Osteocyte (in vitro differentiated cells): ENCODE results near the gene BDNF. TPM values are rescaled to one million over a fixed set of nuclear protein-coding genes. Genes with fewer than 3 reads are reported as not detected.

ENCODE experiments used
- DNase-seq: peaks from one replicate; pipeline ENCODE4 v3.0.0; 2021; ENCODE audit warnings: mixed read lengths; ENCODE audit not compliant: unreplicated experiment; ENCODE audit errors: extremely low spot score
- H3K27ac Mint-ChIP-seq: one replicate; pipeline ENCODE4 v1.8.0; 2021; ENCODE audit warnings: mild to moderate bottlenecking, mixed read lengths; ENCODE audit not compliant: unreplicated experiment
- H3K27me3 Mint-ChIP-seq: one replicate; pipeline ENCODE4 v1.8.0; 2021; ENCODE audit warnings: mixed read lengths; ENCODE audit not compliant: unreplicated experiment
- H3K36me3 Mint-ChIP-seq: one replicate; pipeline ENCODE4 v1.8.0; 2021; ENCODE audit warnings: mixed read lengths; ENCODE audit not compliant: unreplicated experiment
- H3K4me1 Mint-ChIP-seq: one replicate; pipeline ENCODE4 v1.8.0; 2021; ENCODE audit warnings: mixed read lengths; ENCODE audit not compliant: unreplicated experiment
- H3K4me3 Mint-ChIP-seq: one replicate; pipeline ENCODE4 v1.8.0; 2021; ENCODE audit warnings: mild to moderate bottlenecking, moderate library complexity, mixed read lengths; ENCODE audit not compliant: unreplicated experiment
- H3K9me3 Mint-ChIP-seq: one replicate; pipeline ENCODE4 v1.8.0; 2021; ENCODE audit warnings: mixed read lengths; ENCODE audit not compliant: unreplicated experiment
- total RNA-seq: library from RNA; stranded (reverse); gene quantifications from 2 replicates; pipeline ENCODE4 v1.2.1, GENCODE V29; 2021
- TF ChIP-seq, protein P1 (sequence below): fragments of 200-600 bp; sonication (generic); IDR thresholded peaks from 2 replicates; pipeline ENCODE4 v1.5.0; 2021; ENCODE audit warnings: antibody characterized with exemption, mild to moderate bottlenecking, moderate library complexity

Gene BDNF
- total RNA-seq, 1 donor from 2014 or later: 4.9 TPM

DNA sequence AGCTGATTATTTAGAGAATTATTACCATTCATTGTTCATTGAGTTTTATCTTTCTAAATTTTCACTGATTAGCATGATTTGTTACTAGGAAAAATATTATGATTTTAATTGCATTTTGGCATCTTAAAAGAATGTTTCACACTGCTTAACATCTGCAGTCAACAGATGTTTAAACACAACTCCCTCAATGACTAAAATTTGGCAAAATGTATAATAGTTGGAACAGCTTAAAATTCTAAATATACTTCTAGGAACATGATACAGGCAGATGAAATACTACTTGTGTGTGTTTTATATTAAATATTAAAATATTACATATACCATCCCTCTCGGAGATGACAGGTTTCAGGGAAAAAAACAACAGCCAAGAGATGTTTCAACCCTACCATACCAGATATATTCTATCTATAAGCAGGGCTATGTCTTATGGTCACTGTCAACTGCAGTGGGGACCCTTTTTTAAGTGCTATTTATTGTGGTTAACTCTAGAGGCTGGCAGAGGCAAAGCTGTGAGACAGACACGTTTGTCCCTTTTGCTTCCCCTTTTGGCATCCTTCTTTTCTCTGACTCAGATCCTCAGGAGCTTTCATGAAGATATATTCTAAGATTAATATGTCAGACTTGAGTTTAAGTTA lies 81.9 kb downstream of the BDNF start:
- no peaks in the 10 kb centered on the region for H3K36me3 Mint-ChIP-seq
- TF ChIP-seq, protein P1, sequence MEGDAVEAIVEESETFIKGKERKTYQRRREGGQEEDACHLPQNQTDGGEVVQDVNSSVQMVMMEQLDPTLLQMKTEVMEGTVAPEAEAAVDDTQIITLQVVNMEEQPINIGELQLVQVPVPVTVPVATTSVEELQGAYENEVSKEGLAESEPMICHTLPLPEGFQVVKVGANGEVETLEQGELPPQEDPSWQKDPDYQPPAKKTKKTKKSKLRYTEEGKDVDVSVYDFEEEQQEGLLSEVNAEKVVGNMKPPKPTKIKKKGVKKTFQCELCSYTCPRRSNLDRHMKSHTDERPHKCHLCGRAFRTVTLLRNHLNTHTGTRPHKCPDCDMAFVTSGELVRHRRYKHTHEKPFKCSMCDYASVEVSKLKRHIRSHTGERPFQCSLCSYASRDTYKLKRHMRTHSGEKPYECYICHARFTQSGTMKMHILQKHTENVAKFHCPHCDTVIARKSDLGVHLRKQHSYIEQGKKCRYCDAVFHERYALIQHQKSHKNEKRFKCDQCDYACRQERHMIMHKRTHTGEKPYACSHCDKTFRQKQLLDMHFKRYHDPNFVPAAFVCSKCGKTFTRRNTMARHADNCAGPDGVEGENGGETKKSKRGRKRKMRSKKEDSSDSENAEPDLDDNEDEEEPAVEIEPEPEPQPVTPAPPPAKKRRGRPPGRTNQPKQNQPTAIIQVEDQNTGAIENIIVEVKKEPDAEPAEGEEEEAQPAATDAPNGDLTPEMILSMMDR: no peak
- no peaks in the 10 kb centered on the region for H3K4me1 Mint-ChIP-seq
- no peak for DNase-seq
- H3K9me3 Mint-ChIP-seq: no peaks in the 10 kb centered on the region
- no peak overlapping the region for H3K4me3 Mint-ChIP-seq
- H3K27me3 Mint-ChIP-seq: peaks cover 7% of the 10 kb centered on the region
- H3K27ac Mint-ChIP-seq: no peak overlapping the region

DNA sequence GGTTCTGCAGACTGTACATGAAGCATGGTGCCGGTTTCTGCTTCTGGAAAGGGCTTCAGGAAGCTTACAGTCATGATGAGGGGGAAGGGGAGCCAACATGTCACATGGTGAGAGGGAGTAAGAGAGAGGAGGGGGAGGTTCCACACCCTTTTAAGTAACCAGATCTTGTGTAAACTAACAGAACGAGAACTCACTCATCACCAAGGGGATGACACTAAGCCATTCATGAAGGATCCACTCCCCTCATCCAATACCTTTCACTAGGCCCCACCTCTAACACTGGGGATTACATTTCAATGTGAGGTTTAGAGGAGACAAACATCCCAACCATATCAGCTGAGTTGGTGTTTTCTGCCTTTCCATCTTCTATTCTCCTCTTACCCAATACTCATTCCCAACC lies 83.5 kb downstream of the BDNF start:
- Mint-ChIP-seq H3K4me1 (no peaks in the 10 kb centered on the region), H3K27ac (no peak overlapping the region), H3K36me3 (no peaks in the 10 kb centered on the region), H3K4me3 (no peak overlapping the region), H3K27me3 (peaks cover 9% of the 10 kb centered on the region), H3K9me3 (no peaks in the 10 kb centered on the region)
- TF ChIP-seq, protein P1: no peak
- no peak for DNase-seq

DNA sequence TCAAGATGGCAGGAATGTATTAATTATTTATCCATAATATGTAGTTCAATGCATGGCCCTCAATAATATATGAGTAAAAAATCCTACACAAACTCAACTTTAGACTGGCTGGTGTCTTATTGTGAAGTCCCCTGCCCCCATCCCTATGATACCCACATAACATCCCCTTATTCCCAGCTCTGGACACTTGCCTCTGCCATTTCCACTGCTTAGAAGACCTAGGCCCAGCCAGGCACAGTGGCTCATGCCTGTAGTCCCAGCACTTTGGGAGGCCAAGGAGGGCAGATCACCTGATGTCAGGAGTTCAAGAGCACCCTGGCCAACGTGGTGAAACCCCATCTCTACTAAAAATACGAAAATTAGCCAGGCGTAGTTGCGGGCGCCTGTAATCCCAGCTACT lies 84.4 kb downstream of the BDNF start:
- H3K4me1 Mint-ChIP-seq: no peaks in the 10 kb centered on the region
- no peak overlapping the region for H3K4me3 Mint-ChIP-seq
- no peak for DNase-seq
- H3K27me3 Mint-ChIP-seq: peaks cover 12% of the 10 kb centered on the region
- no peaks in the 10 kb centered on the region for H3K9me3 Mint-ChIP-seq
- TF ChIP-seq, protein P1: no peak
- no peak overlapping the region for H3K27ac Mint-ChIP-seq
- H3K36me3 Mint-ChIP-seq: no peaks in the 10 kb centered on the region

DNA sequence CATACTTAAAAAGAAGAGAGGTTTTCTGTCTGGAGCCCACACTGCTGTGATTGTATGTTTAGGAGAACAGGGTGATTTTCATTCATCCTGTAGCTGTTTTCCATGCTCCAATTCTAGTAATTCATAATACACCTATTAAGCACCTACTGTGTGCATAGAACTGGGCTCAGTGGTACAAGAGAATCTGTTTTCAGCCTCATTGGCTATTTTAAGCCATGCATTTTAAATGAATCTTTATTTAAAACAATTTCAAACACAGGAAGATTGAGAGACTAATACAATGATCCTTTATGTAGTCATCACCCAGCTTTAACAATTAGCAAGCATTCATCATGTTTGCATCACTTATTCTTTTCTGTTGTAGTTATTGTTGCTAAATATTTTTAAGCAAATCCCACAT lies 86.2 kb downstream of the BDNF start:
- TF ChIP-seq, protein P1: no peak

DNA sequence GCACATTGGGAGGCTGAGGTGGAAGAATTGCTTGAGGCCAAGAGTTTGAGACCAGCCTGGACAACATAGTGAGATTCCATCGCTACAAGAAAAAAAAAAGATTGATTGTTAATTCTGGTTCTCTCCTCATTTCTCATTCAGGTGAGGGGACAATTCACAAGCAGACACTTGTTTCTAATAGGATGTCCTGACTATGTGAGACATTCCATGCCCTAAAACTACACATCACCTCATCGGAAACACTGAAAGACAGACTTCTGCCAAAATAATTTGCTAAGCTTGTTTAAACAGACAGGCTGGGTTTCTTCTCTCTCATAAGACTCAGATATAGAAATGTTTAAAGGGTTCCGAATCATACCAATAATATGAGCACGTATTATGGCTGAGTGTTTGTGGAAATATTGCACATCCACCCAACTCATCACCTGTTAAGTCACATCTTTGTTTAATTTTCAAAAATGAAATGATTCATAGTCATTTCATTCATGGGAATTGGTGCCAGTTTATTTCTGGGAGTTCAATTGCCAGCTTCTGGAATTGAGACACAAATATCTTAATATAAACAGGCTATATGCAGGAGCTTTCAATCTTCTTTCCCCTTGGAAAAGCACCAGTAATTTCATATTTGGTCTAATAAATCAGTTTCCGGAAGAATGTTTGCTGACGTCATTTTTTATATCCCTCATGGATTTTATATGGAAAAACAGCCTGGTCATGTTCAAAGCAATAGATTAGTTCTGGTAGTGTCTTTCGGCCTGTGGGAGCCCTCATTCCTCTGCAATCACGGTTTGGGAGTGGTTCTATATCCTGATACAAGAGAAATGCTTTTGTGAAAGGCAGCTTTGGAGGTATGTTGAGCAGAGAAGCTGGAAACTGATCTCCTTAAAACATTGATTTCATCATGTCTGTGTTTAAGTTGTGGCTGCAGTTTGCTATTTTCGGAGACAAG lies 87.0 kb downstream of the BDNF start:
- Mint-ChIP-seq H3K4me1 (no peaks in the 10 kb centered on the region), H3K9me3 (no peaks in the 10 kb centered on the region), H3K36me3 (no peaks in the 10 kb centered on the region), H3K4me3 (no peak overlapping the region), H3K27me3 (peaks cover 34% of the 10 kb centered on the region), H3K27ac (no peak overlapping the region)
- TF ChIP-seq, protein P1: no peak
- no peak for DNase-seq

More for the DNA sequence above, 86.2 kb downstream of the BDNF start:
- no peaks in the 10 kb centered on the region for H3K9me3 Mint-ChIP-seq
- H3K36me3 Mint-ChIP-seq: no peaks in the 10 kb centered on the region
- no peak overlapping the region for H3K4me3 Mint-ChIP-seq
- peaks cover 27% of the 10 kb centered on the region for H3K27me3 Mint-ChIP-seq
- H3K27ac Mint-ChIP-seq: no peak overlapping the region
- no peaks in the 10 kb centered on the region for H3K4me1 Mint-ChIP-seq
- DNase-seq: no peak
